ENCODE measurements around the gene MAGOH.
"Not testable (repeated sequence)": the region's sequence is repeated elsewhere in the genome, so short reads cannot be mapped to it uniquely, and the experiment has no call there.

The MAGOH gene

DNA sequence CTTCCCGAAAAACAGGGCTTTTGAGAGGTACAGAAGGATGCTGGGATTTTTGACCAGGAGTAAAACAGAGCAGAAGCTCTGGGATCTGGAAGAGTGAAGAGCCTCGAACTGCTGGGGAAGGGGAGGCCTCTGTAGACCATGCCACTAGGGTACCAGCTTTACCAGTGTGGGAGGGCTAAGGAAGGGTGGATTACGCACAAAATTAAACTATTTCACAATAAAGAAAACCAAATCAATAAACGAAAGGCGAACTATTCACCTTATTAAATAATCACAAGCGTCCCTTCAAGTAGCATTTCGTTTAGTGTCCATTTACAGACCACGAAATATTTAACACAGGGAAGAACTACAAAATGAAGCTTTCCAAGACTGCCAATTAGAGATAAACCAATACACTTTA is 18.6 kb downstream of the MAGOH start:
- no peak for DNase-seq

DNA sequence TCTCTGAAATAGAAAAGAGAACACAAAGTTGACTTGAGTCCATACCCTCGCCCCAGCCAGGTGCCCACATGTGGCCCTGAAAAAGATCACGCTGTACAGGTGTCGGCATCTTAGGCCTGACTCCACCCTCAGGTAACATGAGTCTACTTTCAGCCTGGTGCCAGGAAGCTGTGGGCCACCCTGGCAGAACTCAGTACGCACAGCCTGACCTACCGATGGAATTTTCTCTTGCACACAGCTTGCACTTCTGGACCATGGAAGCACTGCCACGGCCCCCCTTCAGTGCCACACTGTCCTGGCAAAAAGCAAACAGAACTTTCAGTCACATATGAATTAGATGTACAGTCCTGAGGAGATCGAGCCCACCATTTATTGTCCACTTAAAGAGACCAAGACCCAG is 20.1 kb downstream of the MAGOH start:
- no peak for DNase-seq

DNA sequence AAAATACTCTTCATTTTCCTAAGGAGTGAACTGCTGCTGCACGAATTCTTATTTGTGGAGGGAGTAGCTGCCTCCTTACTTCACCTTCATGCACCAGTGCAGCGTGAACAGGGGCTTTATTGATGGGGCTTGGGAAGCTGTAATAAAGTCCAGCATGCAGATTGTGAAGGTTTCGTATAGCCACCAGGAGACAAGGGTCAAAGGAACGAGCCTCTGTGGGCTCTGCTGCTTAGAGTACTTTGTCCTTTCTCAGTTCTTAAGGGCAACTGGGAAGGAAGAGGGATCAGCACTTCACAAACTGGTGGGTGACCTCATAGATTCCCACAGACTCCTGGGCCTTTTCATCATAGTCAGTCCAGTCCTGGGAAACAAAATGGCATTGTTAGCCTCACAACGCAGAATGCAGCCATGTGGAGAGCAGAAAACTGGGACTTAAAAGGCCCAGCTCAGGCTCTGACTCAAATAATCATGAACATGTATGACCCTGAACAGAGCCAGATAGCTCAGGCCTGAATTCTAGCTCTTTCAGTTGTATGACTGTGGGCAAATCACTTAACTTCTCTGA is 23.9 kb downstream of the MAGOH start:
- no peak for DNase-seq

DNA sequence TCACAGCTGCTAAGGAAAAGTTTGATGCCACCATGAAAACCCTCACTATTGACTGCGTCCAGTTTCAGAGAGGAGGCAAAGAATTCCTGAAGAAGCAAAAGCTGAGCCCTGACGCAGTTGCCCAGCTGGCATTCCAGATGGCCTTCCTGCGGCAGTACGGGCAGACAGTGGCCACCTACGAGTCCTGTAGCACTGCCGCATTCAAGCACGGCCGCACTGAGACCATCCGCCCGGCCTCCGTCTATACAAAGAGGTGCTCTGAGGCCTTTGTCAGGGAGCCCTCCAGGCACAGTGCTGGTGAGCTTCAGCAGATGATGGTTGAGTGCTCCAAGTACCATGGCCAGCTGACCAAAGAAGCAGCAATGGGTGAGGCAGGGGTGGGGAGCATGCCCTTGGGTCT is 27.4 kb downstream of the MAGOH start:
- no peak for DNase-seq

DNA sequence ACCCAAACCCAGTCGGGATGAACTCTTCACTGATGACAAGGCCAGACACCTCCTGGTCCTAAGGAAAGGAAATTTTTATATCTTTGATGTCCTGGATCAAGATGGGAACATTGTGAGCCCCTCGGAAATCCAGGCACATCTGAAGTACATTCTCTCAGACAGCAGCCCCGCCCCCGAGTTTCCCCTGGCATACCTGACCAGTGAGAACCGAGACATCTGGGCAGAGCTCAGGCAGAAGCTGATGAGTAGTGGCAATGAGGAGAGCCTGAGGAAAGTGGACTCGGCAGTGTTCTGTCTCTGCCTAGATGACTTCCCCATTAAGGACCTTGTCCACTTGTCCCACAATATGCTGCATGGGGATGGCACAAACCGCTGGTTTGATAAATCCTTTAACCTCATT is 28.0 kb downstream of the MAGOH start:
- DNase-seq, result no peak

DNA sequence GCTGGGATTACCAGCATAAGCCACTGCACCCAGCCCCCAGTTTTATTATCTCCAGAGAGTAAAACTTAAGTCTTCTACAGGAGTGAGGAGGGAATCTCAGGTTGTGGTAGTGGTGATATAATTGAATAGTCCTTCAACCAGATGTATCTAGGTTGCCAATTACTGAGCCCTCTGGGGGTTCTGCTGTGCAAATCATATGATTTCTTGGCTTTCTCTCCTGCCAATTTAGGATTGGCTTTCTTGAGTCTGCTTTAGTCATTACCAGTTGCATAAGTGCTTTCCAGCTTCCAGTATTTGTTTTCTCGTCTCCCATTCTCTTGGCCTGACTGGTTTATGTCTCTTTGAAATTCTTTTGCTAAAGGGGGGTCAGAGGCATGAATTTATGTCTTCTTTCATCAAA is 30.6 kb downstream of the MAGOH start:
- no peak for DNase-seq

DNA sequence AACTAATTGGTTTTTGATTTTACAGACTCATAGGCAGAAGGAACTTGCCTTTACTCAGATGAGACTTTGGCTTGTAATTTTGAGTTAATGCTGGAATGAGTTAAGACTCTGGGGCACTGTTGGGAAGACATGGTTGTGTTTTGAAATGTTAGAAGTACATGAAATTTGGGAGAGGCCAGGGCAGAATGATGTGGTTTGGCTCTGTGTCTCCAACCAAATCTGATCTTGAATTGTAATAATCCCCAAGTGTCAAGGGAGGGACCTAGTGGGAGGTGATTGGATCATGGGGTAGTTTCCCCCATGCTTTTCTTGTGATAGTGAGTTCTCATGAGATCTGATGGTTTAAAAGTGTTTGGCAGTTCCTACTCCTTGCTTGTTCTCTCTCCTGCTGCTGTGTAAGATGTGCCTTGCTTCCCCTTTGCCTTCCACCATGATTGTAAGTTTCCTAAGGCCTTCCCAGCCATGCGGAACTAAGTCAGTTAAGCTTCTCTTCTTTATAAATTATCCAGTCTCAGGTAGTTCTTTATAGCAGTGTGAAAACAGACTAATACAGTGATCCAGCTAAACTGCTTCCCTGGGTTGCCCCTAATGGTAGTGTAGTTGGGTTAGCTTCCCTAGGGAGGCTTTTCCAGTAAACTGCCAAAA is 31.5 kb downstream of the MAGOH start:
- no peak for DNase-seq

DNA sequence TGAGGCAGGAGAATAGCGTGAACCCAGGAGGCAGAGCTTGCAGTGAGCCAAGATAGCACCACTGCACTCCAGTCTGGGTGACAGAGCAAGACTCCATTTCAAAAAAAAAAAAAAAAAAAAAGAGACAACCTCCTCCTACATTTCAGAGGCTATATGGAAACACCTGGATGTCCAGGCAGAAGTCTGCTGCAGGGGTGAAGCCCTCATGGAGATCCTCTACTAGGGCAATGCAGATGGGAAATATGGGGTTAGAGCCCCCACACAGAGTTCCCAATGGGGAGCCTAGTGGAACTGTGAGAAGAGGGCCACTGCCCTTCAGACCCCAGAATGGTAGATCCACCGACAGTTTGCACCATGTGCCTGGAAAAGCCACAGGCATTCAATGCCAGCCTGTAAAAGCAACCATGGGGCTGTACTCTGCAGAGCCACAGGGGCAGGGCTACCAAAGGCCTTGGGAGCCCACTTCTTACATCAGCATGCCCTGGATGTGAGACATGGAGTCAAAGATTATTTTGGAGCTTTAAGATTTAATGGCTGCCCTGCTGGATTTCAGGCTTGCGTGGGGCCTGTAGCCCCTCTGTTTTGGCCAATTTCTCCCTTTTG is 32.1 kb downstream of the MAGOH start:
- DNase-seq, result not testable (repeated sequence)

DNA sequence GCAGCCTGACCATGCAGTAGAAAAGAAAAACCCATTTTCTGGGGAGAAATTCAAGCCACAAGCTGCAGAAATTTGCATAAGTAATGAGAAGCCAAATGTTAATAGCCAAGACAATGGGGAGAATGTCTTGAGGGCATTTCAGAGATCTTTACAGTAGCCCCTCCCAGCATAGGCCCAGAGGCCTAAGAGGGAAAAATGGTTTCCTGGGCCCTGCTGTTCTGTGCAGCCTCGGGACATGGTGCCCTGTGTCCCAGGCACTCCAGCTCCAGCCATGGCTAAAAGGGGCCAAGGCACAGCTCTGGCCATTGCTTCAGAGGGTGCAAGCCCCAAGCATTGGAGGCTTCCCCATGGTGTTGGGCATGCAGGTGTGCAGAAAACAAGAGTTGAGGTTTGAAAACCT is 32.8 kb downstream of the MAGOH start:
- not testable (repeated sequence) for DNase-seq

DNA sequence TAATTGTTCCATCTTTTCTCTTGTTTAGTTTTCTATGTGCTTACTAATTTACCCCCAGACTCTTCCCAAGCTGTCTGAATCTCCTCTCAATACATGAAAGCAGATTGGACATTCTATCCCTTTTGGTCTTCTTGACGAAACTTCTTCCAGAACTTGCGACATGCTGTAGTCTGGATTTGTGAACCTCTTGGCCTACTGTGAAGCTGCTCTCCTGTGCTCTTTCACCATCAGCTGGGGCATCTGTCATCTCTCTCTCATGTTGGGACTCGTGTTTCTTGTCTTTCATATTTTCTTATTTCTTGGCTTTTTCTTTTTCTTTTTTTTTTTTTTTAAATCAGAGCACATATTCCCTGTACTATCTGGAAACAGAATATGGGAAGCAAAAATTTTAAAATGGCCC is 34.9 kb downstream of the MAGOH start:
- no peak for DNase-seq

DNA sequence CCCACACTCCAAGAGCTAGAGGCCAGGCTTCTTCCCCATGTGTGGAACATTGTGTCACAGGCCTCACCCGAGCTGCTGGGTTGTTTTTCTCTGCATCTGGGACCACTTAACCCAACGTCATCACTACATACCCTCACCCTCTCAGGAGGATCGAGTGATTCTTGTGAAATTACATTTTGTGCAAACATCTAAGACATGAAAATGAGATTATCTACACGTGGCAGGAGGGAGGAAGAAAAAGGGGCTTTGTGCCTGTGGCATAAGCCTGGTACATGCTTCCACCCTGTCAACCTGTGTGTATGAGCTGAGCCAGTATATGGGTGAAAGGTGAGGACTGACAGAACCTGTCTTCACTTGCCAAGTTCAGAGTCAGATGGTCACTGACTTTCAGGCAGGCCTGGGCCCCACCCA is 40.1 kb downstream of the MAGOH start:
- DNase-seq, result no peak

DNA sequence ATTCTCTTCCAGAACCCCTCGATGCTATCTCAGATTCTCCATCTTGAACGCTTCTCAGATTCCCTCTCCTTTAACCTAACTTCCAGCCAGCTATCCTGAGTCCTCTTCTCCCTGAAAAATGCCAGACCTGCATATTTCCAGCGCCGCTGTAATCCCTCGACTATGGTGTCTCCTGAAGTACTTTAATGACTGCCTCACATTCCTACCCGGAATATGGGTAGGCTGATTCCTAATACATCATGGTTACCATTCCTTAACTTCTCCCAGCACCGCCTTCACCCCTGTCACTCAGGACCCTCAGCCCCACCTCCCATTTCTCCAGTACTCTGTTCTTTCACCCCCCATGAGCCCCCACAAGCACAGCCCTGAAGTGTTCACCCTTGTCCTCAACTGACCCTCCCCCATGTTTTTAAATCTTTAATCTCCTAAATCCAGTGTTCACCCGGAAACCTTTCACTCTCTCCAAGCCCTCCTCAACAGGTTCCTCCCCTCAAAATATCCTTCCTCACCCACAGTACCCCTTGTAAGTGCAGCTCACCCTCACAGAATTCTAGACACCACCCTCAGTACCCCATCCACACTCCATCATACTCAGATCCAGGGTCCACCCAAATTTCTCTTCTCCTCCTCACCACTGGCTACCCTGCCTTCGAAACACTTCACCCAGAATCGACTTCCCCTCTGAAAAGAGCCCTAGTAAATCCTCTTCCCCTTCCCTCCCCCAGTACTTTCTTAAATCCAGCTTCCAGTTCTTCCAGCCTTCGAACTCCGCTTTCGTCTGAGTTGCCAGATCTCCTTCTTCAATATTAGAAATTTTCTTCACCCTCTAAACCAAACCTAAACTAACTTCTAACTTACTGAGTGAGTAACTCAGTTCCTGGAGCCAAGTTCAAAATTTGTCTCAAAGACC is 40.8 kb downstream of the MAGOH start:
- DNase-seq, result no peak

DNA sequence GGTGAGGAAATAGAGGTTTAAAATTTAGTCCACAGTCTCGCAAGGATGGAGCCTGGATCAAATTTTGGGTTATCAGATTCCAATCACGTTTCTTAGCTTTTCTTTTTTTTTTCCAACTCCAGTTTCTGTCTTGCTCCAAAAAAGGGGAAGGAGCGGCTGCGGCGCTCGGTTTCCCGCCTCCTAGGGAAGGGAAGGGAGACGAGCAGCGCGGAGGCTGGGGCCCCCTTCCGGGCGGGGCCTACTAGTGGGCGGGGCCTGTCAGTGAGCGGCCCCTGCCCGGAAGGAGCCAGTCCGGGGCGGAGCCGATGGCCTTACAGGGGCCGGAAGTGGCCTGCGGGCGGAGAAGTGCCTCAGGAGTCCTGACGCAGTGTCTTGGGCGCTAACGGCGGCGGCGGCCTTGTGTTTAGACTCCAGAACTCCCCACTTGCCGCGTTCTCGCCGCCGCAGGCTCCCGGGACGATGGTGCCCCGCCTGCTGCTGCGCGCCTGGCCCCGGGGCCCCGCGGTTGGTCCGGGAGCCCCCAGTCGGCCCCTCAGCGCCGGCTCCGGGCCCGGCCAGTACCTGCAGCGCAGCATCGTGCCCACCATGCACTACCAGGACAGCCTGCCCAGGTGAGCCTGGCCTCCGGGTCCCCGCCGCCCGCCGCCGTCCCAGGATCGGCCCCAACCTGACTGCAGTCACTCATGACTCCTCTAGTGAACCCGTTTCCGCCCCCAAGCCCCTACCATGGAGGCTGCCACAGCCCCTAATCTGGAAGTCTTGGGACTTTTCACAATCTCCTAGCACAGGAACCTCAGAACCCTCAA is 41.6 kb downstream of the MAGOH start, which contains the start of gene CPT2:
CPT2 (plus strand) TSS at position 340 of the 806 bp plus-strand sequence; CDS start at position 460, 120 bp downstream.
- DNase-seq, result peak; percentile 87

DNA sequence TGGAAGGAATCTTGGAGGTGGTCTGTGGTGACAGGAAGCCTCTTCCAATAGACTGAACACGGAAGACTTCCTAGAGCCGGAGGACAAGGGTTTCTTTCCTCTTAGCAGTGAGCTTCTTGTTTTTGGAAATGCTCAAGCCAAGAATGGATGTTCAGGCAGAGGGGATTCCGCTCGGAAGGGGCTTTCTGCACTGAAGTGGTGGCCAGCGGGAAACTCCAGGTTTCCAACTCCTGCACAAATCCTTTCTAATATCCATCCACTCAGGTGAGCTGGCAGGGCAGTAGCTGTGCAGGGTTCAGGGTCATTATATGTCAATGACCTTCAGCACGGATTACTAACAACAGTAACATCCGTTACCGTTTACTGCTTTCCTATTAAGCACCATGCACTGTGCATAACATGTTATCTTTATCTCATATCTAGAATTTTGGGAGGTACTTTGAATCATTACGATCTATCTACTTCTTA is 42.3 kb downstream of the MAGOH start:
- no peak for DNase-seq

DNA sequence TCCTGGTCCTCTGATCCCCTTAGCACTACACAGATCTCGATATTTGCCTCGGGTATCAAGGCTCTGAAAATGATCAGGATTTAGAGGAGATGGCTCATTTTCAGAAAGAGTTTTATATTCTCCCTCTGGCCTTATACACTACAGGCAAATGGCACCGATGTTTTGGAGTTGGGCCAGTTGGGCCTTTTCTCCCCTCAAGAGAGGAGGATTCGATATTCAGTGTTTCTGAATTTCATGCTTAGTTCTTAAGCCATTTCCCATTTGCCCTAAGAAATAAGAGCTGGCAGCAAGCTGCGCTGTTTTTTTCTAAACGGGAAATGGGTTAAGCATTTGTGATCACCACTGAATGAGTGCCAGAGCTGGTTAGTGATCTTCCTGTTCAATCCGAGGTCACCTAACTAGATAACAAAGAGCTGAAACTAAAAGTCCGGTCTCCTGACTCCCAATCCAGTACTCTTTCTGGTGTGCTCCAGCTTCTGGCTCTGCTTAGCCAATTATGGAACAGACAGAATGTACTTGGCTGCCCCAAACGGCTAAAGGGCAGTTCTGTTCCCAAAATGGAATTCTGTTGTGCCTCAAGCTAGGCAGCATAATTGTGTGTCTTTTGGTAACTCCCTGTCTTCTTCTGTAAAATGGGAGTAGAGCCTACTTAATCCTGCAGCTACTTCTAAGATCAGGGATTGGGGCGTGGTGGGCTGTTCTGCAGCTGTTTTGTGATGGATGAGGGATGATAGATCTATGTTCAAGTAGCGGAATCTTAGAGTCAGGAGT is 42.9 kb downstream of the MAGOH start:
- DNase-seq, result no peak

DNA sequence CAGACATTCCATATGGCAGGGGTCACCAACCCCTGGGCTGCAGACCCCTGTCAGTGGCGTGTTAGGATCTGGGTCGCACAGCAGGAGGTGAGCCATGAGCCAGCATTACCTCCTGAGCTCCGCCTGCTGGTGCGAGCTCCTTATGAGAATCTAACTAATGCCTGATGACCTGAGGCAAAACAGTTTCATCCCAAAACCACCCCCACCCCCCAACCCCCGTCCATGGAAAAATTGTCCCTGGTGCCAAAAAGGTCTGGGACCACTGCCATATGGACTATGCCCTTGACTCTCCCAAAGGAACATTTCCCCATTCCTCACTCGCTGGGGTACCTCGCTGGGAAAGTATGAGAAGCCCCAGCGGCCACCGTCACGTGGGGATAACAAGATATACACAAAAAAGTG is 48.1 kb downstream of the MAGOH start:
- no peak for DNase-seq

DNA sequence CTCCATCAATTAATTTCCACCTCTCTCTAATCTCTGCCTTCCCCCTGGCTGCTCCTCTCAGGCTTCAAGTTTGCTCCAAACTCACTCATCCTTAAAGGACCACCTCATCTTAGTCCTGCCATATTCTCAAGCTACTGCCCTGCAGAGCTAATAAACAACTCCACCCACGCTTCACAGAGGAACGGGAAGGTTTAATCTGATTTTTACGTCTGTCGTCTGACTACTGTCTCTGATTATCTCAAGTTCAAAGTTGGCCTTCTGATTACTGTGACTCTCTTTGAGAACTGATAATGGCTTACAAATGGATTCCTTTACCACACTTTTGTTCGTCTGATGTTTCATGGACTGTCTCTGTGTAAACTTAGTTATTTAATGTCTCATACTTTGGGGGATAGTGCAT is 49.3 kb downstream of the MAGOH start:
- no peak for DNase-seq

DNA sequence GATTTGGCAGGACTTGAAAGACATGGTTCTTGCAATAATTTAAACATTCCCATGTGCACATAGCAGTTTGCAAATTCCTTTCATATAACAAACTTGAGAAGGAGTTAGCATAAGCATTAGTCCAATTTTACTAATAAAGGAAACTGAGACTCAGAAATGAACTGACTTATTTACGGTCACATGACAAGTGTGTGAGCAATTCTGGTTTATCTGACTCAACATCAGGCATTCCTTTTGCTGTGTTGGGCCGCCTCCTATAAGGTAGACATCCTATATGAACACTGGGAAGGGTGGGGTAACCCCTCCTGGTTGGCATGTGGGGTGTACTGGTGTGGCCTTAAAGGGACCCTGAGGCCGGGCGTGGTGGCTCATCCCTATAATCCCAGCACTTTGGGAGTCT is 50.2 kb downstream of the MAGOH start:
- no peak for DNase-seq

DNA sequence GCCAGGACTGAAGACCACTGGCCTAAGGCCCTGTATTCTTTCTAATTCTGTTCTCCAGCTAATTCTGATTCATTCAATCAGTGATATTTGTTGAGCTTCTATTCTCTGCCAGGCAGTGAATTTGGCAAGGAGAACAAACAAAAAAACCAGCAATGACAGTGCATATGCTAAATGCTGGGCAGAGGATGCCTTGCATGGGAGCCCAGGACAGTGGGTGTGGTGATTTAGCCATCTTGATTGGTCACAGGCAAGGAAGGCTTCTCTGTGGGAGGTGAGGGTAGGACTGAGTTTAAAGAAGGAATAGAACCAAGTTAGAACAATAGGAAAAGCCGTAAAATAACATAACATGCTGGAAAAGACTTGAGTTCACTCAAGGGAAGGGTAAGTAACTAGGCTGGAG is 50.9 kb downstream of the MAGOH start:
- DNase-seq, result no peak

DNA sequence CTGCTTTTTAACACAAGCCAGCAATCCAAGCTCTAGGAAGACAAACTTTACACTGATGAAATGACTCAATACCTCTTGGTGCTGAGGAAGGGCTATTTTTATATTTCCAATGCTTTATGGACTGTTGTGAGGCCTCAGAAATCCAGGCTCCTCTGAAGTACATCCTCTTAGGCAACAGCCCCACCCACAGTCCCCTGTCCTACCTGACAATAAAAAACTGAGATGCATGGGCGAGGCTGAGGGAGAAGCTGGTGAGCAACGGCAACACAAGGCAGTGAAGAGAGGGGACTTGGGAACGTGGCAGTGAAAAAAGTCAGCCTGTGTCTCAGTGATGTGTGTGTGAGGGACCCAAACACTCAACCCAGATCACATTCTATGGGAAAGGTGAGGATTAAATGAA is 51.8 kb downstream of the MAGOH start:
- no peak for DNase-seq

DNA sequence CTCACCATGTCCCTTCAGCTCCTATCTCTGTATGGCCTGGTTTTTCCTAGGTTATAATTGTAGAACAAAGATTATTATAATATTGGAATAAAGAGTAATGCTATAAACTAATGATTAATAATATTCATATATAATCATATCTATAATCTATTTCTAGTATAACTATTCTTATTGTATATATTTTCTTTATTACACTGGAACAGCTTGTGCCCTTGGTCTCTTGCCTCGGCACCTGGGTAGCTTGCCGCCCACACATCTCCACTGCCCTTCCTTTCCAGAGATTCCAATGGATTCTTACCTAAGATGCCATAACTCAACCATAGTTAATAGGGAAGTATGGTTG is 52.4 kb downstream of the MAGOH start:
- DNase-seq, result not testable (repeated sequence)
